Superior temporal gyrus (tissue), 1 donor: ENCODE results near the gene TMA7.

Experiments used
- DNase-seq: peaks from one replicate; pipeline ENCODE4 v3.0.0-alpha.2; 2016; ENCODE audit errors: extremely low spot score

Gene TMA7

DNA sequence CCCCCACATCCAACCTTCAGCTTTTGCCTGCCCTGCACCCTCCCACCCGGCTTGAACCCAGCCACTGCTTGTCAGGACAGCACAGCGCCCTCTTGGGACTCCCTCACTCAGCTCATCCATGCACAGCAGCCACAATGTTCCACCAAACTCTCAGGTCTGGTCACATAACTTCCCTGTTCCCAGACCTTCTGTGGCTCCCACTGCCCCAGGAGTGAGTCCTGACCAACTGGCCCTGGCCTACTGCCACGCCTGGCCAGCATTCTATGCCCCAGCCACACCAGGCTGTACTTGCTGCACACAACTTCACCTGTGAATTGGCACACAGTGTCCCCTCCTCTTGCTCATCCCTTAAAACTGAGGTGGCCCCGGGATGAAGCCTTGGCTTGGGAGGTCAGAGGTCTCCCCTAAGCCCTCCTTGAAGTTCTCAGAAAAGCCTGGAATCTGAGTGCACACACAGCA is 31.2 kb upstream of the TMA7 start:
- DNase-seq, result no peak

DNA sequence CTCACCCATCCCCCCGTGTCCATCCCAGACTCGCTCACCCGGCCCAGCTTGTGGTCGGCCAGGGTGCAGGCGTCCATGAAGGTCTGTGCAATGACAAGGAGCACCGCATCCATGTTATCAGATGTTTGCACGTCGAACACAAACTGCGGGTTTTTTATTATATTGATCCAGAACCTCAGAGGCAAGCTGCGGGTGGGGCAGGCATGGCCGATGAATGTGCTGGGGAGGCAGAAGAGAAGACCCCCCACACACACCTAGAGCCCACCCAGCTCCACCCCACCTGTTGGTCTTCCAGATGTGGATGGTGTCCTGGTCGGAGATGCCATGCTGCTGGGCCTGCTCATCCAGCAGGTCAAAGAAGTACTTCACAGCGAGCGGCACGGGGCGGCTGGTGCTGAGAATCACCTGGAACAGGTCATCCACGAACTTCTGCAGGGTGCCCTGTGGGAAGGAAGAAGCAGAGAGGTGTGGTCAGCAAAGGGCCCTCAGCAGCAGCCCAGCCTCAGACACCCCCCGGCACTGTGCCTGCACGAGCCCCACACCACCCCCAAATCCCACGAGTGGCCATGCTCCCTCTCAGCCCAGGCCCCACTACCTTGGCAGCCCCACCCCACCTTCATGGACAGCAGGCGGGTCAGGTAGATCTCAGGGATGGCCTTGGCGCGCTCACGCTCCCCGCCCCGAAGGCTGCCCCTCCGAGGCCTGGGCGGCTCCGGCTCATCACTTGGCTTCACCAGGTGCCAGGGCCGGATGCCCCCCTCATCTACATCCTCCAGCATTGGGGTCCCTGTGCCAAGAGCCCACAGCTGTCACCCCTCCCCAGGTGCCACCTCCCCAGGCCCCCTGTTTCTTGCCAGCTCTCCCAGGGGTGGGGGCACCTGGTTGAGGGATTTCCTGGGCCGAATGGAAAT is 30.5 kb upstream of the TMA7 start:
- DNase-seq, result no peak

GRCh38 chr3:48410205-48411040 is 29.6 kb upstream of the TMA7 start:
- DNase-seq, result no peak

DNA sequence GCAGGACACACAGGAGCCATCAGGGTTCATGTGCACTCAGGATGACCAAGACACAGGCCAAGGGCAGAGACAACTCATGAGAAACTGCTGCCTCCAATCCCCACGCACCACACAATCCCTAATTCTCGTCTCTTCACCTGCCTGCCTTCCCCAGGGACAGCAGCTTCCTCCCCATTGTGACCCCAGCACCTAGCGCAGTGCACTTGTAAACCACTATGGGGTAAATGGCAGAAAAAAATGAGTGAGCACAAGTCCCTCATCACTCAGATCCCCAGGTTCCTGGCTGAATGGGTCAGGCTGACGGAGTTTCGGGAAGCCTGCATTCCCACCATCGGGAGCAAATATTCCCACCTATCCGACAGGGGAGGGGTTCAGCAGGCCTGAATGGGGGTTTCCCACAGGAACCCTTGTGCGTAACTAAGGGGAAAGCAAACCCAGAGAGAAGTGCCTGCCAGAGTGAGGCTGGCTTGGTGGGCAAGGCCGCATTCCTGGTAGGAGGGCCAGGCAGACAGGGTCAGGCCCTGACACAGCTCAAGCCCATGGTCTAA is 28.9 kb upstream of the TMA7 start:
- no peak for DNase-seq

GRCh38 chr3:48411606-48412374 is 28.3 kb upstream of the TMA7 start:
- no peak for DNase-seq

DNA sequence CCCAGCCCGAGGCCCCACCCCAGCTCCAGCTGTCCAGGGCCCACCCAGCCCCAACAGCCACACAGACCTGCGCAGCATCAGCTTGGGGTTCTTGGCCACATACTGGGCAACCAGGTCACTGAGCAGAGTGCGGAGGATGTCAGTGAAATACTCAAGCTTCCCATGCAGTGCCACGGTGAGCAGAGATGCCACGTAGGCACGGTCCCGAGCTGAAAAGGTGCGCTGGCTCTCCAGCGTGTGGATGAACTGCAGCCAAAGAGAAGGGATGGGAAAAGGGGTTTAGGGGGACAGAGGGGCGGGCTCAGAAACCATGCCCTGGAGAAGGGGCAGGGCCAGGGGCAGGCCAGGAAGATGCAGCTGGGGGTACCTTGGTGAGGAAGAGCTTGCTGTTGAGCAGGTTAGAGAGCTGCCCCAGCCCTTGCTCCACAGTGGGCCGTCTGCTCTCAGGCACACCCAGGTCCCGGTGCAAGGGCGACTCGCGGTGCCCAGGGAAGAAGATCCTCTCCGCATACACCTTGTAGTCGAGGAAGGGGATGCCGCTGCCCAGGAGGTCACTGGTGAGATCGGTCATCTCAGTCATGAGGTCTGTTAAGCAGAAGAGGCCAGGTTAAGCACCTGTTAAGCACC is 27.6 kb upstream of the TMA7 start:
- DNase-seq, result no peak

- no peak for DNase-seq
Observed at GRCh38 chr3:48413086-48413485, 27.0 kb upstream of the TMA7 start.

DNA sequence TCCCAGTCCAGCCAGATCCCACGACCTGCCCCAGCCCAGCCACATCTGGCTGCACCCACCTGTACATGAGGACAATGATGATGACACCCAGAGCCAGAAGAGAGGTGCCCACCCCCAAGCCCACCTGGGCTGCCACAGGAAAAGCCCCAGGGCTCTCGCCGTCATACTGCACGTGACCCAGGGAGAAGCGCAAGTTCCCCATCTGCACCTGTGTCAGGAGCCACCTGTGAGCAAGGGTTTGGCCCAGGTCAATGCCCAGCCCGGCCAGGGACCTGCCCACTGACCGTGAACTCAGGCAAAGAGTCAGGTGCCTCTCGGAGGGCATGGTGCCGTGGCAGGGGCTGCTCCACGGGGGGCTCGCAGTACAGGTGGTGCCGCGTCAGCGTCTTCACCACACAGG is 26.4 kb upstream of the TMA7 start:
- DNase-seq, result no peak

DNA sequence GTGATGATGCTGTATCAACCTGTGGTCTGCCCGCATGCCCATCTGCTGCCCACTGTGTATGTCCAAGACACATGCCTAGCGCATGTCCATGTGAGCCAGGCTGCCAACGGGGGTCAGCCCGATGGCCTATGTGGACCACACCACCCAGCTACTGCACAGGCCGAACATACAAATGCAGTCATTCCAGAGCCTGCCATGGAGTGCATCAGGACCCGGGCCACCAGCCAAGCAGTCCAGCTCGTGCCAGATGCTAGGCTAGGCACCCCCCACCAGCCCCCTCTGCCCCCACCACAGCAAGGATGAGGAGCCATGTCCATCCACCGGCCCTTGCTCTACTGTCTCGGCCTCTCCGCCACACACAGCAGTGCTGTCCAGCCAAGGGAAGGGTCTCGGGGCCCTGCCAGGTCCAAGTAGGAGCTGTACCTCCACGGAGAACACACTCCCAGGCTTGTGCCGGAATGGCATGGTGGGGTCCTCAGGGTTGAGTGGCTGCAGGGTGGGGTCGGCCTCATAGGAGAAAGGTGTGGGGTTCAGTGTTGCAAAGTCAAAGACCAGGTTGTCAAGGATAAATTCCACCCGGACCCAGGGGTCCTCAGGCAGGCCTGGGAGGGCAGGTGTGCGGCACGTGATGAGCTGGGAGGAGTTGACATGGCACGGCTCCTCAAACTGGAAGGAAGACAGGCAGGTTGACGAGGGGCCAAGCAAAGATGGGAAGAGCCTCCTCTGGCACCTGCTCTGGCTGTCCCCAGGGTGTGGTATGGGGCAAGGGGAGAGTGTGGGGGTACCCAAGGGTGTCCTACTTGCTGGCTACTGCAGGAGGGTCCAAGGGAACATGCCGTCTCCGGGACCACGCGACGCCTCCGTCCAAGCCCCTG is 25.4 kb upstream of the TMA7 start:
- DNase-seq, result peak; percentile 52

DNA sequence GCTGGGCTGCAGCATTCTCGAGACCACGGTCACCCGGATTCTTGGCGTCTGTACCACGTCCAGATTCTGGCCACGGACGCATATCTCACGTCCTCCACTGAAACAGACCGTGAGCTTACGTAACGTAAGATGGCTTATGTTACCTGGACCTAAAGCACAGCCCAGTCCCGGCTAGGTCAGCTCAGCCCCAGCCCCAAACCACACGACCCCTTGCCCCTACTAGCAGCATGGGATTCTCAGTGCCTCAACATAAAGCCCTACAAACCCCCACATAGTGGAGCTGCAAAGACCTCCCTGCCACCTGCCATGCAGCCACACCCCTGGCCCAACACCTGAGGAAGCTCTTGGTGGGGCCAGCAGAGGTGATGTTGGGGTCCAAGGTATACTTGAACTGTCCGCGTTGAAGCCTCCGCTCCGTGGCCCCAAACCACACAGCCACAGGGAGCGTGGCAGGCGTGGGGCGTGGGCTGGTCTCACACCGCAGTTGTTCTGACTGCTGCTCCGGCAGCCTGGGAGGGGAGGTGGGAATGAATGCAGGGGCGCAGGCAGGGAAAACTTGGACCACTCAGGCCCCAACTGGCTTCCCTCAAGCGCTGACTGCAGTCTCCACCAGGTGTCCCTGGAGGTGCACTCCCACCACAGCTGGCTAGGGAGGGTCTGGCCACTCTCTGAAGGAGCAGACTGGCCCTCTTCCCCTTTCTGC is 24.7 kb upstream of the TMA7 start:
- no peak for DNase-seq

- DNase-seq, result no peak
Observed at GRCh38 chr3:48416091-48416505, 24.0 kb upstream of the TMA7 start.

DNA sequence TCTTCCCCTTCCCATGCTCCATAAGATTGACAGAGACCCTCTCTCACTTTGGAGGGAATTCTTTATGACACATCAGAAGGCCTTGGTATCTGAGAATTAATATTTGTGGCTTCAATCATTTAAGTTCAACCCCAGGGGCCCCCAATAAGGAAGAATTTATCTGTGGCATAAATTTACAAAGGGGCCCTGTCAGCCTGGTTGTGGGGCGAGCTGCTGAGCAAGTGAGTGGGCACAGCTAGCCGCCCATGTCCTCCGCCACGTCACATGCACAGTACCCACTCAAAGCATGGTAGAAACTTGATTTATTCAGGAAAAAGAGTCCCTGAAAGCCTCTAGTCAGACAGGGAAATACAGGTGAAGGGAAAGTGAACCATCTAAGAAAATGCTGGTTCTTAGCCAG is 23.5 kb upstream of the TMA7 start:
- DNase-seq, result no peak

- DNase-seq, result no peak
Observed at GRCh38 chr3:48417529-48418108, 22.4 kb upstream of the TMA7 start.

GRCh38 chr3:48418140-48418539 is 21.9 kb upstream of the TMA7 start:
- DNase-seq, result no peak

GRCh38 chr3:48418651-48419050 is 21.4 kb upstream of the TMA7 start:
- no peak for DNase-seq

DNA sequence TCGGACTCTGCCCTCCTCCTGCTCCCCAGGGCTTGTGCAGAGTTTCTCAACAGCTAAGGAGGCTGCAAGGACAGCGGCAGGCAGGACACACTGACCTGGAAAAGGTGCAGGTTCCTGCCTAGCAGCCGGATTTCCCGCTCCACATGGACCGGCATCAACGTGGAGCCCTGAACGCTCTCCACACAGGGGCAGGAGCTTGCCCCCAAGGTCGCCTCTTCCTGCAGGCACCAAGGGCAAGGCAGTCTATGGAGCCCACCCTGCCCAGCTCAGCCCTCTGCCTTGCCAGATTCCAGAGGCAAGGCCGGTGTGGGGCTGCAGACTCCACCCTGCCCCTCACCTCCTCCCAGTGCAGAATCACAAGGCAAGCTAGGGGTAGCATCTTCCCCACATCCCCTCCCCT is 20.9 kb upstream of the TMA7 start:
- DNase-seq, result no peak

- no peak for DNase-seq
Observed at GRCh38 chr3:48419597-48419996, 20.5 kb upstream of the TMA7 start.

- no peak for DNase-seq
Observed at GRCh38 chr3:48420561-48420960, 19.5 kb upstream of the TMA7 start.

DNA sequence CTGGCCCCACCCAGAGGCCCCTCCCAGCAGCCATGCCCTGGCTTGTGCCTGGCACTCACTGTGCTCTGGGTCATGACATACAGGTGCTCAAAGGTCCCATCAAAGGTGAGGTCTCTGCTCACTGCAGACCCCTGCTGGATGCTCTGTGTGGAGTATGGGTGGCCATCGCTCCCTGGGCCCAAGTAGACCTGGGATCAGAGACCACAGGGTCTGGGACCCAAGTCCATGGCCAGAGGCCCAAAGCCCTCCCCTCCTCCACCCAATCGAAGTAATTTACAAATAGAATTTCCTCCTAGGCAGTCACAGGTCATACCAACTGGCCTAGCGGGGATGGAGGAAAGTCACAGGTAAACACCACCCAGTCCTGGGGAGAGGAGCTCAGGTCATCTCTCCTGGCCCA is 17.8 kb upstream of the TMA7 start:
- DNase-seq, result no peak
